Osteoblast (primary cell): ENCODE results near the gene PPIE. TPM values are rescaled to one million over a fixed set of nuclear protein-coding genes. Genes with fewer than 3 reads are reported as not detected.

ENCODE experiments used
- DNase-seq: peaks from one replicate; pipeline ENCODE4 v3.0.0; 2011; ENCODE audit warnings: low spot score, mixed read lengths; ENCODE audit not compliant: insufficient read length; ENCODE audit errors: missing footprints
- H2AFZ ChIP-seq: 2 replicates; pipeline ENCODE4 v1.6.0; 2011; ENCODE audit warnings: mild to moderate bottlenecking, low read length
- H3K27ac ChIP-seq: 2 replicates; pipeline ENCODE4 v1.5.1; 2011; ENCODE audit warnings: mild to moderate bottlenecking, low read depth, low read length, moderate library complexity
- H3K27me3 ChIP-seq: 2 replicates; pipeline ENCODE4 v1.6.0; 2012; ENCODE audit warnings: mild to moderate bottlenecking, control low read depth, inconsistent platforms, low read length, moderate library complexity; ENCODE audit not compliant: insufficient read depth
- H3K36me3 ChIP-seq: 2 replicates; pipeline ENCODE4 v1.5.1; 2011; ENCODE audit warnings: mild to moderate bottlenecking, low read length, control low read depth, moderate library complexity; ENCODE audit not compliant: insufficient read depth
- H3K4me1 ChIP-seq: 2 replicates; pipeline ENCODE4 v1.5.1; 2011; ENCODE audit warnings: mild to moderate bottlenecking, low read length, control low read depth, moderate library complexity; ENCODE audit not compliant: insufficient read depth
- H3K4me2 ChIP-seq: 2 replicates; pipeline ENCODE4 v1.6.0; 2011; ENCODE audit warnings: mild to moderate bottlenecking, low read length; ENCODE audit not compliant: insufficient read depth
- H3K4me3 ChIP-seq: fragments of 200-600 bp; sonication (generic); 3 replicates; pipeline ENCODE4 v1.5.1; 2012; ENCODE audit warnings: mild to moderate bottlenecking, low read length, inconsistent platforms; ENCODE audit not compliant: insufficient read depth
- H3K79me2 ChIP-seq: 2 replicates; pipeline ENCODE4 v1.6.0; 2012; ENCODE audit warnings: mild to moderate bottlenecking, low read length, control low read depth, inconsistent platforms; ENCODE audit not compliant: insufficient read depth
- H3K9me3 ChIP-seq: 2 replicates; pipeline ENCODE4 v1.5.1; 2011; ENCODE audit warnings: low read depth, low read length, control low read depth
- H4K20me1 ChIP-seq: 2 replicates; pipeline ENCODE4 v1.6.0; 2012; ENCODE audit warnings: mild to moderate bottlenecking, low read length, control low read depth; ENCODE audit not compliant: insufficient read depth
- CTCF ChIP-seq: IDR thresholded peaks from 2 replicates; pipeline ENCODE4 v1.5.1; 2011; ENCODE audit warnings: mild to moderate bottlenecking, low read depth, low read length, moderate library complexity; ENCODE audit errors: extremely low read depth
- total RNA-seq: library from RNA; depleted of rRNA; stranded (reverse); fragments of >200 nt; gene quantifications from 2 replicates; pipeline ENCODE4 v1.2.3, GENCODE V29; 2012

Gene PPIE
- total RNA-seq, 1 donor: 26.4 TPM

GRCh38 chr1:39722495-39722894 is 16.2 kb upstream of the PPIE start:
- H3K4me3 ChIP-seq: no peak overlapping the region
- no peaks in the 10 kb centered on the region for H4K20me1 ChIP-seq
- no peaks in the 10 kb centered on the region for H3K4me1 ChIP-seq
- TF ChIP-seq CTCF: no peak
- H3K79me2 ChIP-seq: no peaks in the 10 kb centered on the region
- no peaks in the 10 kb centered on the region for H3K9me3 ChIP-seq
- H3K4me2 ChIP-seq: no peak overlapping the region
- H3K27me3 ChIP-seq: peaks cover 56% of the 10 kb centered on the region
- H3K27ac ChIP-seq: no peak overlapping the region
- DNase-seq: no peak
- H3K36me3 ChIP-seq: no peaks in the 10 kb centered on the region
- H2AFZ ChIP-seq: no peak overlapping the region

- no peak overlapping the region for H3K4me2 ChIP-seq
- TF ChIP-seq CTCF: no peak
- no peak overlapping the region for H3K27ac ChIP-seq
- H3K27me3 ChIP-seq: peaks cover 52% of the 10 kb centered on the region
- peaks cover 6% of the 10 kb centered on the region for H3K4me1 ChIP-seq
- H2AFZ ChIP-seq: no peak overlapping the region
- H3K79me2 ChIP-seq: no peaks in the 10 kb centered on the region
- H3K36me3 ChIP-seq: no peaks in the 10 kb centered on the region
- H4K20me1 ChIP-seq: no peaks in the 10 kb centered on the region
- no peak for DNase-seq
- no peaks in the 10 kb centered on the region for H3K9me3 ChIP-seq
- no peak overlapping the region for H3K4me3 ChIP-seq
Measured at GRCh38 chr1:39726600-39726999, 12.1 kb upstream of the PPIE start.

- no peak for TF ChIP-seq CTCF
- no peak overlapping the region for H3K27ac ChIP-seq
- H3K27me3 ChIP-seq: peaks cover 49% of the 10 kb centered on the region
- no peak overlapping the region for H2AFZ ChIP-seq
- no peak overlapping the region for H3K4me3 ChIP-seq
- no peaks in the 10 kb centered on the region for H3K79me2 ChIP-seq
- no peak for DNase-seq
- peaks cover 6% of the 10 kb centered on the region for H3K4me1 ChIP-seq
- H3K9me3 ChIP-seq: no peaks in the 10 kb centered on the region
- H3K36me3 ChIP-seq: no peaks in the 10 kb centered on the region
- no peak overlapping the region for H3K4me2 ChIP-seq
- H4K20me1 ChIP-seq: no peaks in the 10 kb centered on the region
Measured at GRCh38 chr1:39727221-39727931, 11.3 kb upstream of the PPIE start.

- peaks cover 49% of the 10 kb centered on the region for H3K27me3 ChIP-seq
- H3K79me2 ChIP-seq: no peaks in the 10 kb centered on the region
- no peak for TF ChIP-seq CTCF
- no peak overlapping the region for H3K4me3 ChIP-seq
- H3K4me2 ChIP-seq: no peak overlapping the region
- H4K20me1 ChIP-seq: no peaks in the 10 kb centered on the region
- no peak for DNase-seq
- H3K4me1 ChIP-seq: peaks cover 7% of the 10 kb centered on the region
- no peaks in the 10 kb centered on the region for H3K36me3 ChIP-seq
- no peak overlapping the region for H2AFZ ChIP-seq
- H3K27ac ChIP-seq: no peak overlapping the region
- no peaks in the 10 kb centered on the region for H3K9me3 ChIP-seq
Measured at GRCh38 chr1:39727932-39728317, 10.8 kb upstream of the PPIE start.
